Kidney tubule cell (primary cell): ENCODE results near the gene IL6ST.
A peak's percentile ranks its signal among the peaks of the same experiment; 100 is the strongest.

Experiments used
- DNase-seq: peaks from one replicate; pipeline ENCODE4 v3.0.0-alpha.2; 2018; ENCODE audit warnings: low spot score

IL6ST gene

DNA sequence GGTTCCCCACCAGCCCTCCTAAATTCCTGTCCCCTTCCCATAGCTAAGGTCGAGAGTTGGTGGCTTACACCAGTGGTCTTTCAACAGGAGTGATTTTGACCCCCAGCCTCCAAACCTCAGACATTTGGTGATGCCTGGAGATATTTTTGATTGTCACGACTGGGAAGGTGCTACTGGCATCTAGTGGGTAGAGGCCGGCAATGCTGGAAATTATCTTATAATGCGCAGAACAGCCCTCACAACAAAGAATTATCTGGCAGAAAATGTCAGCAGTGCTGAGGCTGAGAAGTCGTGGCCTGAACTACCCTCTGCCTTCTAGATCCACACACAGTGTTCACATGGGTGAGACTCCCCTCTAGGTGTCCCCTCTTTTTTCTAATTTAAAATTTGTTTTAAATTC is 74.0 kb downstream of the IL6ST start:
- DNase-seq: no peak

DNA sequence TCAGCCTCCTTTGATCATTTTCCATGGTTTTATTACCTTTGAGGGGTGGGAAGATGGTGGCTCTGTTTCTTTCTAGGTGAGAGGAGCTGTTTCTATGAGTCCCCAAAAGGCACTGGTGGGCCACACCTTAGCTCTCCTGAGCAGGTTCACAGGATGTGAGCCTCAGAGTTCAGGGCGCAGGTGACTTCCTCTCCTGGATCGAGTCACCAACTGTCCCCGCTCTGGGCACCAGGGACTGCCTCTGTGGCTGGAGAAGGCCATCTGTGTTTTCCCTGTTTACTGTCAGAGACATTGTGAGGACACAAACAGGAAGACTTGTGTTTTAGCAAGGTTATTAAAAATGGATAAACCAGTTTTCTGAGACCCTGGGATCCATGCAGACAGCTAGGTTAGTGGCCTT is 75.1 kb downstream of the IL6ST start:
- DNase-seq: peak; percentile 20

DNA sequence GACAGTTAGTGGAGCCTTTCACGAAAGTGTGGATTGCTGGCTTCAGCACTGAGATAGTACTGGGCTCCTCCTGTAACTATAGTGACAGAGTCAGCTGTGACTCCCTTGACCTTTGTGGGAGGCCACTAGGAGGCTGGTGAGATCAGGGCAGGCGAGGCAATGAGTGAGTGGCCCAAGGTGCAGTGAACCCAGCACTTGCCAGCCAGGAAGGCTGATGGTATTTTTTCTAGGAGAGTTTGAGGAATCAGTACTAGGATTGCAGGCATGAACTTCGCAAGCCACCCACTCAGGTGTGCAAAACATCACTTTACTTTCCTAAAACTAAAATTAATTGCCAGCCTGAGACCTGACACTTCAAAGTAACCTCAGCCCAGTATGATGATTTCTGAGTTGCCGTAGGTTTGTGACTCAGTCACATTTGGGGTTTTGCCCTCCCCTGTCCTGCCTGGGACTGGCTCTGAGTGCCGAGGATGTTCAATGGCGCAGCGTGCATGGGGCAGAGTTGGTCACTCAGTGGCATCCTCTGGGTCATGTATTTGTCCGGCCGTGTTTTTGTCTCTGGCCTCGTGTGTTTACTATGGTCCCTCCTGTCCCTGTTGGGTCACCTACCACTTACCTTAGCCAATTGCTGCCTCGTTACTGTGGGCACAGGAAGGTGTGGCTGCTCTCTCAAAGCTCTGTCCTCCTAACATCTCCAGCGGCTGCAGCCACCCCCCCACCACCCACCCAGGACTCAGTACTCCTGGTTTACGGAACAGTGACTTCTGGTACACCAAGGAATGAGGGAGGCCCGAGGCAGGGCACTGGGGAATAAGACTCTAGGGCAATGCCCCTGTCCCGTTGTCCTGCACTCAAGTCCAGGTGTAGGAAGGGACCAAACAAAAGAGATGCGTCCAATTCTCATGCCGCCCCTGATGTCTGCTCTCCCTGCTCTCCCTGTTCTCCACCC is 76.4 kb downstream of the IL6ST start:
- DNase-seq: peak; percentile 83

DNA sequence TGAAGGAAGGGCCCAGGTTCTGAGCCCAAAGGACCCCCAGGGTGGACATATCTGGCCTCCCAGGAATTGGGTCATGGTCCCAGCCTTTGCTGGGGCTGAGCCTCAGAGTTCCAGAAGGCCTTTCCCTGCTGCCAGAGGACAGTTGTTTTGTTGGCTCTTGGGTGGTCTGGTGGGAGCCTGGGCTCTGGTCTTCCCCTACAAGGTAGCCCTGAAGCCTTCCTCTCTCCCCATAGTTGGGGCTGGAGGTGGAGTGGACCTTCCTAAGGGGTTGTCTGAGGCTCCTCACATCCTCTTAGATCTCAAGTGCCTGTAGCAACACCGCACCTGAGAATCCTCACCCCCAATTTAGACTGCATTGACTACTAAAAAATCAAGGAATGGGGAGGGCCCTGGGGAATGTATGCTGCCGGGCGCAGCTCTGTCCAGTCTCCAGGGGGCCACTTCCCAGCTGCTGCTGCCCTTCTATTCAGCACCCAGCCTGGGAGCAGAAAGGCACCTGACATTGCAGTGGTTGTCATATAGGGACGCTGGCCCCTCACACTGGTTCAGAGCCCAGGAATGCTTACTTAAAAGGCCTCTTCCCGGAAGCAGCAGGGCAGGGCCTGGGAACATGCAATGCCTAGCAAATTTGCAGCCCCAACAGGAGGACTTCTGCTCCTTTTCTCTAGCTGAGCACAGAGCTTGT is 77.2 kb downstream of the IL6ST start:
- DNase-seq: no peak

DNA sequence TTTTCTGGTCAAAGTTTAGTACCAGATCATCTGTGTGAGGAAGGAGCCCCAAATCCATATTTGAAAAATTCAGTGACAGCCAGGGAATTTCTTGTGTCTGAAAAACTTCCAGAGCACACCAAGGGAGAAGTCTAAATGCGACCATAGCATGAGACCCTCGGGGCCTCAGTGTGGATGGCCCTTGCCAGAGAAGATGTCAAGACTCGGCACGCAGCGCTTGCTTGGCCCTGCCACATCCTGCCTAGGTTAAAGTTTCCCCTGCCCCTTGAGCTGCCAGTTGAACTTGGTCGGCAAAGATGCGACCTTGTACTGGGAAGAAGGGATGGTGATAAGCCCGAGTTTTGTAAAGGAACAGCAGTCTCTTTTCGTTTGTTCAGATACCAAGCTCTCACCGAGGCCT is 77.8 kb downstream of the IL6ST start:
- no peak for DNase-seq

DNA sequence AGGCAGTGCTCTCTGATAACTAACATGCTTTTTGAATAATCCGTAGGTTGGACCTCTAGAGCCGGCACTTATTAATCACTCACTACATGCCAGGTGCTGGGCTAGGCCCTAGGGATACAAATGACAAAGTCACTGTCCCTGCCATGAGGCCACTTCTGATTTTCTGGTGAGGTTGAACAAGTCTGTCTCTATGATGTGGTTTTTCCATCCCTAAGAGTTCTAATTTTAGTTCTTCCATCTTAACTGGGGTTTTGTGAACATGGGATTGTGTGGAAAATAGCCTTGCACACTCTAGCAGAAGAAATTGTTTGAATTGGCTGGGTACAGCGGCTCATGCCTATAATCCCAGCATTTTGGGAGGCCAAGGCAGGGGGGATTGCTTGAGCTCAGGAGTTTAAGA is 79.0 kb downstream of the IL6ST start:
- DNase-seq: no peak

DNA sequence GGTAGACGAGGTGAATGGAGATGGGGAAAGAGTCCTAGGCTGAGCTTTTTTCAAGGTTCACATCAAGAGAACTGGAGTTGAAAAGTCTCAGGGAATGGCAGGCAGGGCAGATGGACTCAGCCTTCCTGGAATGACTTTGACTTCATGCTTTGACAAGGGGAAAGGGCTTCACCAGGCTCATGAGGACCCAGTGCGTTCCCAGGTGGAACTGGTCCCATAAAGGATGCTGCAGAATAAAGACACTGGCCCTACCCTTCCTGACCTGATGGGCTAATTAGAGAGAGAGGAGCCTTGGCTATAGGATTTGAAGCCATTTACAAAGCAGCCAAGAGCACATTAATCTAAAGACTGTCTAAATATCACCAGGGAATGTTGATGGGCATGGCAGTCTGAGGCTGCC is 79.8 kb downstream of the IL6ST start:
- DNase-seq: no peak

DNA sequence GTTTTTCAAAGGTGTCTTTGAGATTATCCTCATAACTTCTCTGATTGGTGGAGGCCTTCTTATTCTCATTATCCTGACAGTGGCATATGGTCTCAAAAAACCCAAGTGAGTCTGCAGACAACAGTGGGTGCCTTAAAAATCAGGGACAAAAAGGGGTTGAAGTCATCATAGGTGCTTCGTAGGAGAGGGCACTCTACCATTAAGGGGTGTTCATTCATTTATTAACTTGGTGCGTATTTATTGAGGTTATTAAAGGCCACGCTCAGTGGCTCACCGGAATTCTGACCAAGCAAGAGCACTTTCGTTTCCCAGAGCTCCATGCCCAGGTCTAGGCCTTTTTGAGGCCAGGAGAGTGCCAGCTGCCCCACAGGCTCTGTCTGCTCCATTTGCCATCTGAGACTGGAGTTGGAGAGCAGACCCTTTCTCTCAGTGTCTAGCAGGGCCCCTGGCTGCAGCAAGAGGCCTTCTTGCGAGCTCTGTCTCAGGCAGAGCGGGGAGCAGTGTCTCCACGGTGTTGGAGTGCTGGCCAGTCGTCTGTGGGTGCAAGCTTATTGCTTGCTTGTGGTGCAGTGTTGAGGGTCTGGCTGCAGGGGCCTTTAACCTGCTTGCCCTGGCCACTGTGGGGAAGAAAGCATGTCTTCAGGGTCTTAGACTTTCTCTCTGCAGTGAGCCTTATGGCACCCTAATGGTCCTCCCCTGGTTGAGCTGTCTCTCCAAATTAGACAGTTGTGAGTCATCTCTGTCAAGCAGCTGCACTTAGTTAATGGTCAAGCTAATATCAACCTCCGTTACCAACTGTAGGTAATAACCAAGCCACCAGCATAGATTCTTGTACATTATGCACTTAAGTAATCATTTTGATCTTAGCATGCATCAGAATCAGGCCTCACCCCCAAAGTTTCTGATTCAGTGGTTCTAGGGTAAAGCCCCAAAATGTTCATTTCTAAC is 81.0 kb downstream of the IL6ST start:
- DNase-seq: peak; percentile 89

DNA sequence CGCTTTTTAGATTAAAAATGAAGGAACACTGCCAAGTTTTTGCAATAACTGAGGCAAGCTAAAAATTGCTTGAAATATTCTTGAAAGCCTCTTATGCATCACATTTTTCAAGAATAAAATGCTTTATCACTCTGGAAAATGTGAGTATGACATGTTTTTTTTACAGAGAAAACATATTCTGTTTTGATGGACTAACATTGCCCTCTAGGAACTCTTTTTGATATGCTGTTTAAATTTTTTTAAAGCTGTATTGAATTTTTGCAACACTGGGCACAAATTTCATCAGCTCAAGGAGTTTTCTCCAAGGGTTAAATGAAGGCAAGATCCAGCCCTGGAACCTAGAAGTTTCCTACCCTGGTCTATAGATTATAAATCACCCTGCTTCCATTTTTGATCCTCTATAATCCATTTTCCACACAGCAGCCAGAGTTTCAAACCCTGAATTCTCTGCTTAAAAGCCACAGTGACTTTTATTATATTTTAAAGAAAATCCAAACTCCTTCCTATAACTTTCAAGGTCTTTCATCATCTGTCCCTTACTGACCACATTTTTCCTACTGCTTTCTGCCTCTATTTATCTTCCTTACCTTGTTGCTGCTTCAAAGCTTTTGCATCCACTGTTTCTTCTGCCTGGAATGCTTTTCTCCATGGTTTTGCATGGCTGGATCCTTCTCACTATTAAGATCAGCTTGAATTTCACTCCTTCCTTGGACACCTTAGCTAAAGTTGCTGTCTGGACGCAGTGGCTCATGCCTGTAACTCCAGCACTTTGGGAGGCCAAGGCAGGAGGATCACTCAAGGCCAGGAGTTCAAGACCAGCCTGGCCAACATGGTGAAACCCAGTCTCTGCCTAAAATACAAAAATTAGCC is 82.7 kb downstream of the IL6ST start:
- no peak for DNase-seq

DNA sequence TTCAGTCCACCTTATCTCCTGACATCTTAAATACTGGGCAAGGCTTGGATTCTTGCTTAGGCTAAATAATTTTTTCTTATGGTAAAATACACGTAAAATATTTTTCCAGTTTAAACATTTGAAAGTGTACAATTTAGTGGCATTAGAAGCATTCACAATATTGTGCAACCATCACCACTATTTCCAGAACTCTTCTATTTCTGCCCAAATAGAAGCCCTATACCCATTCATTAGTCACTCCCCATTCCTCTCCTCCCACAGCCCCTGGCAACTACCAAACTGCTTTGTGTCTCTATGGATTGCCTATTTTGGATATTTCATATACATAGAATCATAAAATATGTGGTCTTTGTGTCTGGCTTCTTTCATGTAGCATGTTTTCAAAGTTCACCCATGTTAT is 86.0 kb downstream of the IL6ST start:
- no peak for DNase-seq

DNA sequence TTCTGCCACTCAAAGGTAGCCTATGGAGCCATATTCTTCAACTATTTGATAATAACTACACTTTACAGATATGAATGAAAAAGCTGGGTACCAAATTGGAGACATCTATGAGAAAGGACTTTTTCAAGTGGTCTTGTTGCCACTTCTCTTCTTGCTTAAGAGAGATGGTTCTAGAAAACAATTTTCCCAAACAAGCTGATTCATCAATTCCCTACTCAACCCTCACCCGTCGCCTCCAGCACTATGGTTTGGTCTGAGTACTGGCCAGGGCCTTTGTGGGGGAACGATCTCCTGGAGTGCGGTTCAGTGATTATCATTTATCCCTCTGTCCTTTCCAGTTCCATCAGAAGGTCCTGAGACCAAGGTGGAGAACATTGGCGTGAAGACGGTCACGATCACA is 86.8 kb downstream of the IL6ST start:
- no peak for DNase-seq

DNA sequence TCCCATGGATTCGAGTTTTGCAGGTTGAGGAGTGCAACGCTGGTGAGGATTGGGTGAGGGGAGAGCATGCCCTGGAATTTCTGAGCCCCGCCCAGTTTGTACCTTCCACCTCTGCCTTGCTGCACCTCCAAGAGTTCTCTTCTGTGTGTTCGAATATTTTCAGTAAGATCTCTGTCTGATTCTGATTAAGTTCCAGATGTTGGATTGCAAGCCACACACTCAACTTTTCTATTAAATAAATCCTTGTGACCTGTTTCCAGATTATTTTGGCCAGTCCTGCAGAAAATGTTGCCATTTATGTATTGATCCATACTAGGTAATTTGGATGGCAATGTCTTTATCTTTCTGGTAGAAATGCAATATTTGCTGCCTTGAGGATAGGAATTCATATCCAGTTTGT is 89.5 kb downstream of the IL6ST start:
- no peak for DNase-seq

DNA sequence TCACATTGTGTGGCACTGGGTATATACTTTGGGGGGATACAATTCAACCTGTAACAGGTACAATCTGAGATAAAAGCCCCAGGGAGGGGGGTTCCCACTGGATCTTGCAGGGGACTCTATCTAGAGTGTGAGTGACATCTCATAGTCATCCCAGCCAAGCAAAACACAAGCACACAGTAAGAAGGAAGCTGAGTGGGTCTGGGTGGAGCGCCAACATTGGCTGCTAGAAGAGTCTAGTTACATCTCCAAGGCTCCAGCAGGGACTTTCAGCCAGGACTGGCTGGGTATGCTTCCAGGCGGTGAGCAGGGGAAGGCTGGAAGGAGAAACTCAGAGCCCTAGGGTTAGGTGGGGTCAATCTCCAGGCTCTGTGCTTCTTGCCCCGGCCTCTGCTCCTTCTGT is 90.6 kb downstream of the IL6ST start:
- no peak for DNase-seq

DNA sequence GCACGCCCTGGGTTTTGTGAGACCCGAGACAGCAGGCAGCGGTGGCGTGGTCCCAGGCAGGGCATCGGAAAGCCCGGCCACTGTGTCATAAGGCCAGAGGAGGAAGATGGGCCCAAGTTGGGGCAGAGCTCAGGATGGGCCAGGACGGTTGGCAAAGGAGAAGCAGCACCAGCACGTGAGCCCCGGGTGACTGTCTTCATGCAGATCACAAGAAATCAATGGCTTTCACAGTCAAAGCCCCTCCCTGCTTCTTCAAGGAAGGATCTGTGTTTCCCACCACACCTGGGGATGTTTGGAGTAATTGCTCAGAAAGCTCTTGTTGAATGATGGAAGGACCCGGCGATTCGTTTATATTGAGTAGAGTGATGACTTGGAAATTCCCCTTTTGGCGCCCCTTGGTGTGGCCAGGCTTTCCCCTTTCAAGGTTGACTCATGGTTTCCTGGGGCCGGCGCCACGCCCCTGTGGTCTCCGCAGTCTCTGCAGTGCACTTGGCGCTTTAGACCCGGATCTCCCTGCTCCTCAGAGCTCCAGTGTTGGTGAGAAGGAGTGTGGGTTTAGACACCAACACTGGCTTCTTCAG is 91.6 kb downstream of the IL6ST start:
- peak; percentile 30 for DNase-seq

DNA sequence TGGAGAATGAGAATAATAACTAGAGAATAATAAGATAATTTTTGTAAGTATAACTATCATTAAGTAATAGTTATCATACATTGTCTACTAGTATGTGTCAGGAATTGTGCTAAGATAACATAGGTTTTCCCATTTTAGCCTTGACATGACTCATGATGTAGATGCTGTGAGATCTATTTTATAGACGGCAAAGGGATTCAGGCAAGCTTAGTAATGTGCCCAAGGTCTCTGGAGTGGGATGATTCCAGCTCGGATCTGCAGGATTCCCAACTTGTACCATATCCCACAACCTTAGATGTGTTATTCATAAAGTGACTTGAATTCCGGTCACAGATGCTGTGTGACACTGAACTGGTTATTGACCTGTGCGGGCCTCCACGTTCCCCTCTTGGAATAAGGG is 92.1 kb downstream of the IL6ST start:
- no peak for DNase-seq

DNA sequence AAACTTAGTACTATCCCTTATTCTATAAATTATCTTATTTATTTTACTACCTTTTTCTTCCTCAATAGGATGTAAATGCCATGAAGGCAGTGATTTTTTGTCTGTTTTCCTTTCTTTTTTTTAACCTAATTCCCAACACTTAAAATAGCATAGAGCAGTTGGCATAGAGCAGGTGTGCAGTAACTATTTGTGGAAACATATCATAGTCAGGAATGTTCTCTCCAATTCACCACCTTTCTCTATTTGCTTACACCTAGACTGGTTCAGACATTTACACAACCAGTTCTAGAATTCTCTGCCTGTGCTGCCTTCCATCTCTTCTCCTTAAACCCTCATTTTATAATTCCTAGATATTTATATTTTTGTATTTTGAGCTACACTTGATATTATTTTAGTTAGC is 94.0 kb downstream of the IL6ST start:
- no peak for DNase-seq

DNA sequence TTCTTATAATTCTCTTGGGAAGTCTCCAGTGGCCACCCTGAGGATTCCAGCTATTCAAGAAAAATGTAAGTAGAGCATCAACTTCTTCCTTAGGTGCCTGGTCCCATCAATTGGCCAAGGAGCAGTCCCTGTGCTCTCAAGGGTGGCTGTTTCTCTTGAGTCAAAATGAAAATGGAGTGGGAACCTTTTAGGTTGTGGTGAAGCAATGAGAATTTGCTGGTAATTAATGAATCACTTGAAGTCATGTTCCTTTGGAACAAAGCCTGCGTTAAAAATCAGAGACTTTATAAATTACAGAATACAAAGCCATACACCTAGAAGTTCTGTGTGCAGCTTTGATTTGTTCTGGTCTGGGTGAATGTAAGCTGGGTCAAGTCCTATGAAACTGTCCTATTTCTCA is 94.7 kb downstream of the IL6ST start:
- no peak for DNase-seq

DNA sequence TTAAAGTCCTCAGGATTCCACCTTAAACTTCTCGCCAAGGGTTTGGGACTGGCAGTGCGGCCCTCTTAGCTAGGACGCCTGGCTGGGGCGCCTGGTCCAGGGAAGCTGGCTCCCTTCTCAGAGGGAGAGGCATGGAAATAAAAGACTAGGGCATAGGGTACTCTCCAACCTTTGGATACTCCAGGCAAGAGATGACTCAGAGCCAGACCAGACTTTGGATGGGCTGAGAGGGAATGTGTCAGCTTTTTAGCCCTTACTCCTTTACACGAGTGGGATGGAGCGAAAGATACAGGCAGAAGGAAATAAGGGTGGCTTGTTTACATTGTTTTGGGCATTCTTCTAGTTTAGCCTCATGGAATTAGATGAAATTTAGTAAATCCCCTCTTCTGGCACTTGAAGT is 95.4 kb downstream of the IL6ST start:
- peak; percentile 43 for DNase-seq

DNA sequence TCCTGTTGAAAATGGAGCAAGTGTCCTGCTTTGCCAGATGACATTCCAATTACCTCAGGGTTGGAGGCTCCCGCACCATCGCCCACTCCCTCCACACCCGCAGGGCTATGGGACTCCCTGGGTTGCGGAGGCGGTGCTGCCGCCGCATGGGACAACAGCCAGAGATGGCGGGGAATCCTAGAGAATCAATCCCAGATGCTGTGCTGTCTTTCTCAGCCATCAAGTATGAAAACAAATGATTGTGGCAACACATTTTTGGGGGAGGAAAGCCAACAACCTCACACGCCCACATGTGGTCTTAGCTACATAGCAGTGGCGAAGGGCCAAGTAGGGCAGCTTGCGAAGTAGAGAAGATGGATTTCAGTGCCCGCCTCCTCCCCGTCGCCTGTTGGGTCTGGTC is 96.9 kb downstream of the IL6ST start:
- DNase-seq: no peak

DNA sequence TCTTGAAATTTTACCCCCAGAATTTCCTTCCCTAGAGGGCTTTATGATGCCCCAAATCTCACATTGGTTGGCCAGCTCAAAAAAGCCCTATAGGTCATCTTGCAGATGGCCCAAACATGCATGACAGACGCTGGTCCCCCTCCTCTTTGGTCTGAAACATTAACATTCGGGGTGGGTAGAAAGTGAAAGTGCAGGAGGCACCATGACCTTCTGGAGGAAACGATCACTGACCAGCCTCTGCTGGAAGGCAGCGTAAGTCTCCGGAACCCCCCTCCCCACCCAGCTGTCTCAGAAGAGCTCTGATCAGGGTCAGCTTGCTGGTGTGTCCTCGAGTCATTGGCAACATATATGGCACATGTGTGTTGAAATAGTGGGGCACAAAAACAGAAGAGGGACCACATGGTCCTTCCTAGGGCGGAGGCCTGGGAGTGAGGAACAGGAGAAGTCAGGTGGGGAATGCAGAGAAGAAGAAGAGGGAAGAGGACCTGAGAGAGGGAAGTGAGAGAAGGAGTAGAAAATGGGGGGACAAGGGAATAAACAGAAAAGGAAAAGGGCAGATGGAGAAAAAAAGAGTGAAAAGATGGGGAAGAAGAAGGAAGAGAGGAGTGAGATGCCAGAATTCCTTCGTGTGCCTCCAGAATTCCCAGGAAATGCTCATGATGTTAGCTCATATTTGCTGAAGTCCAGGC is 97.4 kb downstream of the IL6ST start:
- DNase-seq: no peak
